T-helper 1 cell (primary cell): ENCODE measurements around the gene CD28.
"Not testable (repeated sequence)": the region's sequence is repeated elsewhere in the genome, so short reads cannot be mapped to it uniquely, and the experiment has no call there.

Source experiments
- DNase-seq, 5 donors: peaks; one replicate each; pipeline ENCODE4 v3.0.0-alpha.2; 2012 to 2020

The CD28 gene

GRCh38 chr2:203688798-203689197, 17.6 kb upstream of the CD28 start:
- no peak for DNase-seq

- no peak for DNase-seq
These were observed 16.9 kb upstream of the CD28 start for GRCh38 chr2:203689426-203690116.

- DNase-seq: no peak
These were observed 16.4 kb upstream of the CD28 start for GRCh38 chr2:203690117-203690431.

GRCh38 chr2:203690441-203691047, 15.9 kb upstream of the CD28 start:
- DNase-seq: no peak

- DNase-seq: no peak
These were observed 15.3 kb upstream of the CD28 start for GRCh38 chr2:203691149-203691548.

GRCh38 chr2:203692031-203692710, 14.3 kb upstream of the CD28 start:
- DNase-seq: no peak

GRCh38 chr2:203693242-203693879, 13.1 kb upstream of the CD28 start:
- DNase-seq: no peak

GRCh38 chr2:203694191-203694590, 12.2 kb upstream of the CD28 start:
- DNase-seq: no peak

GRCh38 chr2:203697190-203697589, 9.2 kb upstream of the CD28 start:
- DNase-seq: no peak

- not testable (repeated sequence) for DNase-seq
These were observed 8.7 kb upstream of the CD28 start for GRCh38 chr2:203697763-203698162.

- DNase-seq: not testable (repeated sequence)
These were observed 8.0 kb upstream of the CD28 start for GRCh38 chr2:203698410-203698809.

GRCh38 chr2:203704430-203704829, 2.0 kb upstream of the CD28 start:
- no peak for DNase-seq

GRCh38 chr2:203705178-203705577, 1.3 kb upstream of the CD28 start:
- DNase-seq: peak; percentile 22 to 79 (median 36)

GRCh38 chr2:203707530-203707929, 1.1 kb downstream of the CD28 start:
- DNase-seq: peak in 1 of 5 donors; percentile 53

- DNase-seq: peak in 1 of 5 donors; percentile 40
These were observed 2.5 kb downstream of the CD28 start for GRCh38 chr2:203708846-203709396.

- DNase-seq: no peak
These were observed 3.1 kb downstream of the CD28 start for GRCh38 chr2:203709416-203710040.

GRCh38 chr2:203710226-203710625, 3.8 kb downstream of the CD28 start:
- peak in 1 of 5 donors; percentile 55 for DNase-seq

GRCh38 chr2:203710952-203711351, 4.5 kb downstream of the CD28 start:
- no peak for DNase-seq

GRCh38 chr2:203711399-203711798, 5.0 kb downstream of the CD28 start:
- no peak for DNase-seq

GRCh38 chr2:203713381-203713780, 6.9 kb downstream of the CD28 start:
- no peak for DNase-seq

GRCh38 chr2:203714112-203714511, 7.7 kb downstream of the CD28 start:
- peak in 1 of 5 donors; percentile 34 for DNase-seq

GRCh38 chr2:203715744-203716143, 9.3 kb downstream of the CD28 start:
- DNase-seq: peak in 1 of 5 donors; percentile 44

GRCh38 chr2:203718087-203718486, 11.6 kb downstream of the CD28 start:
- peak in 4 of 5 donors; percentile 24 to 89 (median 38) for DNase-seq
